NCI-H526 treated with DMSO at 0.1 percent for 48 hours (cell line): ENCODE measurements around the gene TSPEAR.

Experiments used
- DNase-seq: peaks from one replicate; lab custom pipeline; 2025; lab: John Stamatoyannopoulos, UW

Gene TSPEAR

GRCh38 chr21:44711327-44712202 is at the start of gene TSPEAR:
TSS of gene TSPEAR (minus strand) at chr21:44711572. CDS start at chr21:44711514, 58 bp downstream.
- DNase-seq: peak; percentile 25

- no peak for DNase-seq
These were observed 49.0 kb upstream of the TSPEAR start for GRCh38 chr21:44760376-44760775.

GRCh38 chr21:44759628-44760285 is 48.4 kb upstream of the TSPEAR start:
- DNase-seq: no peak

- no peak for DNase-seq
These were observed 47.6 kb upstream of the TSPEAR start for GRCh38 chr21:44758781-44759627.

- no peak for DNase-seq
These were observed 46.8 kb upstream of the TSPEAR start for GRCh38 chr21:44758141-44758561.

- DNase-seq: no peak
These were observed 46.4 kb upstream of the TSPEAR start for GRCh38 chr21:44757731-44758130.

GRCh38 chr21:44756423-44757185 is 45.2 kb upstream of the TSPEAR start:
- DNase-seq: no peak

- no peak for DNase-seq
These were observed 43.9 kb upstream of the TSPEAR start for GRCh38 chr21:44755227-44755626.

- DNase-seq: no peak
These were observed 42.0 kb upstream of the TSPEAR start for GRCh38 chr21:44753357-44753756.

GRCh38 chr21:44752671-44753235 is 41.4 kb upstream of the TSPEAR start:
- DNase-seq: no peak

- DNase-seq: no peak
These were observed 40.6 kb upstream of the TSPEAR start for GRCh38 chr21:44751799-44752636.

- no peak for DNase-seq
These were observed 39.9 kb upstream of the TSPEAR start for GRCh38 chr21:44751186-44751798.

- no peak for DNase-seq
These were observed 39.3 kb upstream of the TSPEAR start for GRCh38 chr21:44750675-44751025.

- no peak for DNase-seq
These were observed 38.6 kb upstream of the TSPEAR start for GRCh38 chr21:44749759-44750674.

- no peak for DNase-seq
These were observed 37.9 kb upstream of the TSPEAR start for GRCh38 chr21:44749116-44749758.

- peak; percentile 74 for DNase-seq
These were observed 37.2 kb upstream of the TSPEAR start for GRCh38 chr21:44748621-44749020.

GRCh38 chr21:44742418-44743153 is 31.2 kb upstream of the TSPEAR start:
- DNase-seq: peak; percentile 37

- no peak for DNase-seq
These were observed 30.5 kb upstream of the TSPEAR start for GRCh38 chr21:44741921-44742320.
